Neural cell (in vitro differentiated cells): Measurements from ENCODE around the gene RAB3IP. TPM values are rescaled to one million over a fixed set of nuclear protein-coding genes. Genes with fewer than 3 reads are reported as not detected.

ENCODE experiments used
- H2AFZ ChIP-seq: fragments of 200-600, 300-800 bp; sonication (generic), shearing (Covaris generic); 2 replicates; pipeline ENCODE4 v1.6.0; 2014; ENCODE audit warnings: low read depth, mild to moderate bottlenecking, antibody characterized with exemption, low read length, moderate library complexity
- H3F3A ChIP-seq: fragments of 200-600 bp; shearing (Covaris generic); 2 replicates; pipeline ENCODE4 v1.6.1; 2016; ENCODE audit warnings: mild to moderate bottlenecking, moderate library complexity, mixed read lengths, antibody characterized with exemption, low read length; ENCODE audit not compliant: insufficient read depth, poor library complexity, severe bottlenecking
- H3K27ac ChIP-seq: fragments of 200-600, 300-800 bp; sonication (generic), shearing (Covaris generic); 2 replicates; pipeline ENCODE4 v1.5.1; 2014; ENCODE audit warnings: mild to moderate bottlenecking, low read length, moderate library complexity
- H3K27me3 ChIP-seq: fragments of 300-800, 200-600 bp; sonication (generic), shearing (Covaris generic); 2 replicates; pipeline ENCODE4 v1.6.0; 2014; ENCODE audit warnings: mild to moderate bottlenecking, low read depth, low read length, moderate library complexity; ENCODE audit not compliant: insufficient read depth
- H3K36me3 ChIP-seq: fragments of 300-800, 200-600 bp; sonication (generic), shearing (Covaris generic); 2 replicates; pipeline ENCODE4 v1.5.1; 2014; ENCODE audit warnings: mild to moderate bottlenecking, antibody characterized with exemption, low read length, moderate library complexity; ENCODE audit not compliant: insufficient read depth
- H3K4me2 ChIP-seq: fragments of 300-800, 200-600 bp; sonication (generic), shearing (Covaris generic); 2 replicates; pipeline ENCODE4 v1.6.0; 2014; ENCODE audit warnings: mild to moderate bottlenecking, low read length
- H3K4me3 ChIP-seq: fragments of 300-800, 200-600 bp; sonication (generic), shearing (Covaris generic); 2 replicates; pipeline ENCODE4 v1.5.1; 2014; ENCODE audit warnings: mild to moderate bottlenecking, low read length, moderate library complexity
- H3K79me2 ChIP-seq: fragments of 200-600 bp; shearing (Covaris generic); replicated peaks from 2 replicates; pipeline ENCODE4 v1.6.0; 2014; ENCODE audit warnings: mild to moderate bottlenecking, low read length, moderate library complexity; ENCODE audit not compliant: insufficient read depth
- H3K9ac ChIP-seq: fragments of 300-800, 200-600 bp; sonication (generic), shearing (Covaris generic); 2 replicates; pipeline ENCODE4 v1.6.1; 2016; ENCODE audit warnings: mild to moderate bottlenecking, low read length, mixed read lengths
- H3K9me2 ChIP-seq: fragments of 200-600 bp; shearing (Covaris generic); 2 replicates; pipeline ENCODE4 v1.6.1; 2016; ENCODE audit warnings: mild to moderate bottlenecking, low read length, mixed read lengths; ENCODE audit not compliant: insufficient read depth
- H3K9me3 ChIP-seq: fragments of 200-600, 300-800 bp; sonication (generic), shearing (Covaris generic); 2 replicates; pipeline ENCODE4 v1.6.1; 2016; ENCODE audit warnings: mild to moderate bottlenecking, mixed run types, low read length, moderate library complexity, mixed read lengths
- H4K20me1 ChIP-seq: fragments of 200-600 bp; shearing (Covaris generic); 2 replicates; pipeline ENCODE4 v1.6.1; 2016; ENCODE audit warnings: mild to moderate bottlenecking, mixed run types; ENCODE audit not compliant: insufficient read depth
- CTCF ChIP-seq: fragments of 450-650 bp; IDR thresholded peaks from 2 replicates; pipeline ENCODE4 v1.5.1; 2014; ENCODE audit warnings: antibody characterized with exemption, mild to moderate bottlenecking, moderate library complexity; ENCODE audit not compliant: poor library complexity, severe bottlenecking
- EP300 ChIP-seq: fragments of 450-650 bp; conservative IDR thresholded peaks from 2 replicates; pipeline ENCODE4 v1.6.1; 2014; ENCODE audit warnings: antibody characterized with exemption, mild to moderate bottlenecking, moderate library complexity; ENCODE audit not compliant: poor library complexity, severe bottlenecking
- EZH2 ChIP-seq: fragments of 200-600, 300-800 bp; shearing (Covaris generic), sonication (generic); IDR thresholded peaks from 2 replicates; pipeline ENCODE4 v1.6.1; 2014; ENCODE audit warnings: antibody characterized with exemption, low read length, borderline replicate concordance, mild to moderate bottlenecking; ENCODE audit not compliant: insufficient read depth, poor library complexity, severe bottlenecking
- MXI1 ChIP-seq: fragments of 450-650 bp; conservative IDR thresholded peaks from 2 replicates; pipeline ENCODE4 v1.6.1; 2014; ENCODE audit warnings: antibody characterized with exemption, mild to moderate bottlenecking; ENCODE audit not compliant: poor library complexity, severe bottlenecking
- POLR2AphosphoS5 ChIP-seq: IDR thresholded peaks from 2 replicates; pipeline ENCODE4 v1.6.1; 2012
- RAD21 ChIP-seq: fragments of 450-650 bp; conservative IDR thresholded peaks from 2 replicates; pipeline ENCODE4 v1.6.1; 2014; ENCODE audit warnings: antibody characterized with exemption, mild to moderate bottlenecking, moderate library complexity
- SMC3 ChIP-seq: fragments of 450-650 bp; conservative IDR thresholded peaks from 2 replicates; pipeline ENCODE4 v1.6.1; 2014; ENCODE audit warnings: antibody characterized with exemption, mild to moderate bottlenecking, moderate library complexity; ENCODE audit not compliant: poor library complexity
- TAF1 ChIP-seq: IDR thresholded peaks from 2 replicates; pipeline ENCODE4 v1.6.1; 2012; ENCODE audit warnings: low read depth
- polyA plus RNA-seq: library from polyadenylated mRNA; depleted of rRNA; stranded (reverse); fragments of >200 nt; gene quantifications from 2 replicates; pipeline ENCODE4 v1.2.3, GENCODE V29; 2014
- TF ChIP-seq, protein P1 (sequence below): IDR thresholded peaks from 2 replicates; pipeline ENCODE4 v1.6.1; 2012; ENCODE audit warnings: borderline replicate concordance

Gene RAB3IP
- polyA plus RNA-seq, 1 donor from 2014 or later: 24.6 TPM

DNA sequence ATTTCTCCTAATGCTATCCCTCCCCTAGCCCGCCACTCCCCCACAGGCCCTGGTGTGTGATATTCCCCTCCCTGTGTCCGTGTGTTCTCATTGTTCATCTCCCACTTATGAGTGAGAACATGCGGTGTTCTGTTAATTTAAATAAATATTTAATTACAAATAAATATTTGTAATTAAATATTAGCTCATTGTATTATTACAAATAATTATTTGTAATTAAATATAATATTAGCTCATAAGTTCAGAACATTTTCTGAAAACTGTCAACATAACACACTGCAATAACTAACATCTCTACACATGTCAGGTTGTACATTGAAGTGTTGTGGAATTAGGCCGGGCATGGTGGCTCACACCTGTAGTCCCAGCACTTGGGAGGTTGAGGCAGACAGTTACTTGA is 5.4 kb downstream of the RAB3IP start:
- no peak overlapping the region for H2AFZ ChIP-seq
- no peak overlapping the region for H3K4me2 ChIP-seq
- H3K27me3 ChIP-seq: no peaks in the 10 kb centered on the region
- peaks cover 5% of the 10 kb centered on the region for H3F3A ChIP-seq
- no peaks in the 10 kb centered on the region for H4K20me1 ChIP-seq
- no peaks in the 10 kb centered on the region for H3K36me3 ChIP-seq
- H3K9me2 ChIP-seq: no peaks in the 10 kb centered on the region
- H3K4me3 ChIP-seq: no peak overlapping the region
- no peak overlapping the region for H3K9ac ChIP-seq
- H3K9me3 ChIP-seq: peaks cover 3% of the 10 kb centered on the region
- H3K79me2 ChIP-seq: peaks cover 9% of the 10 kb centered on the region
- H3K27ac ChIP-seq: no peak overlapping the region
- TF ChIP-seq SMC3 (no peak), TAF1 (no peak), POLR2AphosphoS5 (no peak), EZH2 (no peak), RAD21 (no peak), MXI1 (no peak), EP300 (no peak), CTCF (no peak)
- TF ChIP-seq, protein P1, sequence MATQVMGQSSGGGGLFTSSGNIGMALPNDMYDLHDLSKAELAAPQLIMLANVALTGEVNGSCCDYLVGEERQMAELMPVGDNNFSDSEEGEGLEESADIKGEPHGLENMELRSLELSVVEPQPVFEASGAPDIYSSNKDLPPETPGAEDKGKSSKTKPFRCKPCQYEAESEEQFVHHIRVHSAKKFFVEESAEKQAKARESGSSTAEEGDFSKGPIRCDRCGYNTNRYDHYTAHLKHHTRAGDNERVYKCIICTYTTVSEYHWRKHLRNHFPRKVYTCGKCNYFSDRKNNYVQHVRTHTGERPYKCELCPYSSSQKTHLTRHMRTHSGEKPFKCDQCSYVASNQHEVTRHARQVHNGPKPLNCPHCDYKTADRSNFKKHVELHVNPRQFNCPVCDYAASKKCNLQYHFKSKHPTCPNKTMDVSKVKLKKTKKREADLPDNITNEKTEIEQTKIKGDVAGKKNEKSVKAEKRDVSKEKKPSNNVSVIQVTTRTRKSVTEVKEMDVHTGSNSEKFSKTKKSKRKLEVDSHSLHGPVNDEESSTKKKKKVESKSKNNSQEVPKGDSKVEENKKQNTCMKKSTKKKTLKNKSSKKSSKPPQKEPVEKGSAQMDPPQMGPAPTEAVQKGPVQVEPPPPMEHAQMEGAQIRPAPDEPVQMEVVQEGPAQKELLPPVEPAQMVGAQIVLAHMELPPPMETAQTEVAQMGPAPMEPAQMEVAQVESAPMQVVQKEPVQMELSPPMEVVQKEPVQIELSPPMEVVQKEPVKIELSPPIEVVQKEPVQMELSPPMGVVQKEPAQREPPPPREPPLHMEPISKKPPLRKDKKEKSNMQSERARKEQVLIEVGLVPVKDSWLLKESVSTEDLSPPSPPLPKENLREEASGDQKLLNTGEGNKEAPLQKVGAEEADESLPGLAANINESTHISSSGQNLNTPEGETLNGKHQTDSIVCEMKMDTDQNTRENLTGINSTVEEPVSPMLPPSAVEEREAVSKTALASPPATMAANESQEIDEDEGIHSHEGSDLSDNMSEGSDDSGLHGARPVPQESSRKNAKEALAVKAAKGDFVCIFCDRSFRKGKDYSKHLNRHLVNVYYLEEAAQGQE: no peak

DNA sequence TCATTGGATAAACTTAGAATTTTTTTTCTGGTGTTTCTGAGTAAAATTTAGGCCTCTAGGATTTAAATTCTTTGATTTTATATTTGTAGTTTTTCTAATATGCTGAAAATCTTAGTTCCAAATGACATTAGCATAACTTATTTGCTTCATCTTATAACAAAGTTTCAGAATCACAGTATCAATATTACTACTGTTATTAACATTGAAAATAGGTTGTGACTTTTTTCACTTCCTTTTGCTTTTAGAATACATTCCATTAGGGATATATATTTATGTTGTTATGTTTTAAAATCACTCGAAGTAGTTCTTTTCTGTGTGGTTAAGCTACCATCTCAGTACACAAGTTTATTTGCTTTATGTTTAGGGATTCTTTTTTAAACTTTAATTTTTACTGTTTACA is 12.8 kb downstream of the RAB3IP start:
- H3K27ac ChIP-seq: no peak overlapping the region
- H2AFZ ChIP-seq: no peak overlapping the region
- TF ChIP-seq EZH2 (no peak), TAF1 (no peak), POLR2AphosphoS5 (no peak), EP300 (no peak), RAD21 (no peak), MXI1 (no peak), CTCF (no peak), SMC3 (no peak)
- TF ChIP-seq, protein P1: no peak
- H3K4me3 ChIP-seq: no peak overlapping the region
- no peaks in the 10 kb centered on the region for H3K9me2 ChIP-seq
- H4K20me1 ChIP-seq: no peaks in the 10 kb centered on the region
- no peak overlapping the region for H3K4me2 ChIP-seq
- no peaks in the 10 kb centered on the region for H3K79me2 ChIP-seq
- H3F3A ChIP-seq: no peaks in the 10 kb centered on the region
- H3K36me3 ChIP-seq: no peaks in the 10 kb centered on the region
- peaks cover 9% of the 10 kb centered on the region for H3K9me3 ChIP-seq
- H3K9ac ChIP-seq: no peak overlapping the region
- H3K27me3 ChIP-seq: no peaks in the 10 kb centered on the region
